ENCODE results near the gene GART.

DNA sequence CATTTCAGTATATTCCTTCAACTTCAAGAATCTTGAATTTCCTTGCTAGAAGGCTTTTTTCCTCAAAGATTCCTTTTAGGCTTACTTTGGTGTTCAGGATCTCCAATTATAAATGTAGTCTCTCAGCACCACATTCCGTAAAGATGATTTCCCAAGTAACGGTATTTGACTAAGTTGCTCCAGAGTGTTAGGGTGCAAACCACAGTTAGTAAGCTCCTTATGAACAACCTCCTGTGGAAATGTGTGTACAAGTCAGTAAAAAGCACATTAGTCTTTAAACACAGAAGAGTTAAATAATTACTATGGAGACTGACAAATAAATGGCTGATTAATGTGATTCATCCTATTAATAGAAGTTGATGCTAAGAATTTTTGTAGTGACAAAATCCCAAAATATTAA is 36.3 kb upstream of the GART start:
- TF ChIP-seq CTCF (IDR thresholded peaks at IDR 0.05) (no peak), POLR2A (IDR thresholded peaks at IDR 0.05) (no peak)
